Colon (tissue), 2 donors: ENCODE data around the gene GSTO2.

Experiments used
- FAIRE-seq: peaks from 2 replicates; lab custom pipeline; 2012; peaks lifted over from hg19 to GRCh38; lab: Jason Lieb, UNC
- donor health status: control.
- donor health status: control.

Gene GSTO2

GRCh38 chr10:104253606-104254410 is 15.2 kb upstream of the GSTO2 start:
- no peak for FAIRE-seq

- no peak for FAIRE-seq
Measured at GRCh38 chr10:104254493-104255310, 14.3 kb upstream of the GSTO2 start, which contains the start of gene GSTO1. Gene GSTO1, plus strand, starts transcription at chr10:104254892. Its CDS starts 37 bp downstream, at chr10:104254929.

- no peak for FAIRE-seq
Measured at GRCh38 chr10:104255311-104255981, 13.5 kb upstream of the GSTO2 start.

- no peak for FAIRE-seq
Measured at GRCh38 chr10:104256335-104256961, 12.5 kb upstream of the GSTO2 start.

GRCh38 chr10:104257235-104257634 is 11.7 kb upstream of the GSTO2 start:
- no peak for FAIRE-seq

GRCh38 chr10:104258209-104258608 is 10.8 kb upstream of the GSTO2 start:
- FAIRE-seq: no peak

GRCh38 chr10:104259456-104259855 is 9.5 kb upstream of the GSTO2 start:
- no peak for FAIRE-seq

- FAIRE-seq: no peak
Measured at GRCh38 chr10:104259999-104260774, 8.8 kb upstream of the GSTO2 start.

- FAIRE-seq: no peak
Measured at GRCh38 chr10:104260775-104261115, 8.2 kb upstream of the GSTO2 start.

- FAIRE-seq: no peak
Measured at GRCh38 chr10:104262055-104262454, 6.9 kb upstream of the GSTO2 start.

- no peak for FAIRE-seq
Measured at GRCh38 chr10:104264783-104265182, 4.2 kb upstream of the GSTO2 start.

- FAIRE-seq: no peak
Measured at GRCh38 chr10:104267721-104268404, 1.1 kb upstream of the GSTO2 start.

- FAIRE-seq: no peak
Measured at GRCh38 chr10:104268405-104268712, 625 bp upstream of the GSTO2 start.

GRCh38 chr10:104273286-104273685 is 4.3 kb downstream of the GSTO2 start:
- FAIRE-seq: no peak

GRCh38 chr10:104273899-104274575 is 5.1 kb downstream of the GSTO2 start:
- no peak for FAIRE-seq

- no peak for FAIRE-seq
Measured at GRCh38 chr10:104274762-104275721, 6.1 kb downstream of the GSTO2 start.

GRCh38 chr10:104276192-104276591 is 7.2 kb downstream of the GSTO2 start:
- FAIRE-seq: no peak

- FAIRE-seq: no peak
Measured at GRCh38 chr10:104277785-104278184, 8.8 kb downstream of the GSTO2 start.

GRCh38 chr10:104279550-104280259 is 10.7 kb downstream of the GSTO2 start:
- FAIRE-seq: no peak
